GM12892 (cell line): Measurements from ENCODE around the gene NQO1.

ENCODE experiments used
- POLR2A ChIP-seq: IDR thresholded peaks from 2 replicates; pipeline ENCODE4 v1.6.1; 2011; ENCODE audit warnings: low read depth, low read length, control low read depth
- POLR2AphosphoS5 ChIP-seq: IDR thresholded peaks from 2 replicates; pipeline ENCODE4 v1.6.1; 2011; ENCODE audit warnings: low read depth, low read length, control low read depth
- TAF1 ChIP-seq: IDR thresholded peaks from 2 replicates; pipeline ENCODE4 v1.6.1; 2011; ENCODE audit warnings: low read depth, mild to moderate bottlenecking, control low read depth, low read length, borderline replicate concordance

GRCh38 chr16:69747115-69747514, 20.8 kb upstream of the NQO1 start:
- TF ChIP-seq POLR2AphosphoS5, result no peak
- no peak for TF ChIP-seq POLR2A
- no peak for TF ChIP-seq TAF1
